ENCODE results near the gene CNTNAP4.

DNA sequence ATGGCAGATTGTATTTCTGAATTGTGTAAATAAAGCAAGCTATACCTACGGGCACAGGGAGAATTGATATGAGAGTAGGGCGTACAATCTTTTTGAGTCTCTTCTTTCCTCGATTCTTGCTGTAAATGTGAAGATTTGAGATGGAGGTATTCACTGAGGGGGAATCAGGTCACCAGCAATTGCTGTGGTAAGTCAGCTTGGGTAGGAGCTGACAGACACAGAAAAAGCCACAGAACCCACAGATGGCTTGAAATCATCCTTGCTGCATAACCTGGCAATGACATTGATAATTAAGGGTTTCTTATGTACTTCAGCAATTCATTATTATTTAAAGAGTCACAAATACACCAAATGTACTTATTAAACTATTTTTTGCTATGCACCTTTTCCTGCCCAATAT lies 164.2 kb downstream of the CNTNAP4 start:
- TF ChIP-seq, protein P1, sequence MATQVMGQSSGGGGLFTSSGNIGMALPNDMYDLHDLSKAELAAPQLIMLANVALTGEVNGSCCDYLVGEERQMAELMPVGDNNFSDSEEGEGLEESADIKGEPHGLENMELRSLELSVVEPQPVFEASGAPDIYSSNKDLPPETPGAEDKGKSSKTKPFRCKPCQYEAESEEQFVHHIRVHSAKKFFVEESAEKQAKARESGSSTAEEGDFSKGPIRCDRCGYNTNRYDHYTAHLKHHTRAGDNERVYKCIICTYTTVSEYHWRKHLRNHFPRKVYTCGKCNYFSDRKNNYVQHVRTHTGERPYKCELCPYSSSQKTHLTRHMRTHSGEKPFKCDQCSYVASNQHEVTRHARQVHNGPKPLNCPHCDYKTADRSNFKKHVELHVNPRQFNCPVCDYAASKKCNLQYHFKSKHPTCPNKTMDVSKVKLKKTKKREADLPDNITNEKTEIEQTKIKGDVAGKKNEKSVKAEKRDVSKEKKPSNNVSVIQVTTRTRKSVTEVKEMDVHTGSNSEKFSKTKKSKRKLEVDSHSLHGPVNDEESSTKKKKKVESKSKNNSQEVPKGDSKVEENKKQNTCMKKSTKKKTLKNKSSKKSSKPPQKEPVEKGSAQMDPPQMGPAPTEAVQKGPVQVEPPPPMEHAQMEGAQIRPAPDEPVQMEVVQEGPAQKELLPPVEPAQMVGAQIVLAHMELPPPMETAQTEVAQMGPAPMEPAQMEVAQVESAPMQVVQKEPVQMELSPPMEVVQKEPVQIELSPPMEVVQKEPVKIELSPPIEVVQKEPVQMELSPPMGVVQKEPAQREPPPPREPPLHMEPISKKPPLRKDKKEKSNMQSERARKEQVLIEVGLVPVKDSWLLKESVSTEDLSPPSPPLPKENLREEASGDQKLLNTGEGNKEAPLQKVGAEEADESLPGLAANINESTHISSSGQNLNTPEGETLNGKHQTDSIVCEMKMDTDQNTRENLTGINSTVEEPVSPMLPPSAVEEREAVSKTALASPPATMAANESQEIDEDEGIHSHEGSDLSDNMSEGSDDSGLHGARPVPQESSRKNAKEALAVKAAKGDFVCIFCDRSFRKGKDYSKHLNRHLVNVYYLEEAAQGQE (IDR thresholded peaks at IDR 0.05; ENCODE audit: insufficient read depth in 1 of 2, low read depth in 2 of 2, low read length in 2 of 2): no peak
- no peak for TF ChIP-seq SIN3A (IDR thresholded peaks at IDR 0.05; ENCODE audit: borderline replicate concordance, insufficient read depth, low read length)
- no peak for TF ChIP-seq POLR2AphosphoS5 (IDR thresholded peaks at IDR 0.05; ENCODE audit: low read depth, low read length)
- TF ChIP-seq TAF1 (IDR thresholded peaks at IDR 0.05; ENCODE audit: borderline replicate concordance, insufficient read depth, low read length): no peak
- no peak for TF ChIP-seq FOXP2 (optimal IDR thresholded peaks at IDR 0.05; ENCODE audit: borderline replicate concordance, extremely low read depth, extremely low read length, insufficient read depth)
